Sigmoid colon (tissue), 7 donors: Measurements from ENCODE around the gene H3-3A. TPM values are rescaled to one million over a fixed set of nuclear protein-coding genes. Genes with fewer than 3 reads are reported as not detected.
"Not testable (repeated sequence)": the region's sequence is repeated elsewhere in the genome, so short reads cannot be mapped to it uniquely, and the experiment has no call there.

Source experiments
- DNase-seq: peaks from one replicate; pipeline ENCODE4 v3.0.0-alpha.2; 2019
- H3K27ac ChIP-seq, 4 donors: fragments of 200-600 bp; sonication (generic); one replicate each; pipeline ENCODE4 v1.5.1; 2016 to 2019; ENCODE audit warnings: mild to moderate bottlenecking in 1 of 4
- H3K27me3 ChIP-seq, 3 donors: fragments of 200-600 bp; sonication (generic); one replicate each; pipeline ENCODE4 v1.5.1; 2019; ENCODE audit warnings: mild to moderate bottlenecking in 1 of 3
- H3K36me3 ChIP-seq, 4 donors: fragments of 200-600 bp; sonication (generic); one replicate each; pipeline ENCODE4 v1.5.1; 2016 to 2019
- H3K4me1 ChIP-seq, 4 donors: fragments of 200-600 bp; sonication (generic); one replicate each; pipeline ENCODE4 v1.5.1; 2017 to 2019
- H3K4me3 ChIP-seq, 4 donors: fragments of 200-600 bp; sonication (generic); one replicate each; pipeline ENCODE4 v1.5.1; 2017 to 2019; ENCODE audit warnings: mild to moderate bottlenecking in 2 of 4, moderate library complexity in 1 of 4
- H3K9me3 ChIP-seq, 4 donors: fragments of 200-600 bp in 3 of 4; sonication (generic) in 3 of 4; one replicate each; pipeline versions ENCODE4 v1.5.1 to v1.6.1; 2013 to 2019
- EP300 ChIP-seq, 4 donors: sonication (generic); formaldehyde crosslinking; IDR thresholded peaks; one replicate each; pipeline ENCODE4 v1.6.1; 2017; ENCODE audit warnings: antibody characterized with exemption in 4 of 4
- POLR2A ChIP-seq, 2 donors: fragments of 450-650 bp; IDR thresholded peaks; one replicate each; pipeline ENCODE4 v1.6.1; 2016; ENCODE audit warnings: antibody characterized with exemption in 2 of 2, mild to moderate bottlenecking in 2 of 2, moderate library complexity in 2 of 2
- POLR2AphosphoS5 ChIP-seq, 4 donors: sonication (generic); formaldehyde crosslinking; IDR thresholded peaks; one replicate each; pipeline ENCODE4 v1.6.1; 2017; ENCODE audit warnings: antibody characterized with exemption in 4 of 4
- WGBS, 2 donors: extraction: QIAGEN DNeasy Blood & Tissue Kit; methylation state at CpG; one replicate each; pipeline ENCODE4 v1.1.7; 2013; 5-methylcytosine and 5-hydroxymethylcytosine counted together
- intact Hi-C: fragments of 100-400 bp; cut with DNase I; formaldehyde crosslinking; loops from one replicate; pipeline ENCODE4 v1.15.1; 2023
- polyA plus RNA-seq, 3 donors: library from polyadenylated mRNA; stranded (reverse); fragments of 200-250 nt; gene quantifications; one replicate each; pipeline ENCODE4 v1.2.3, GENCODE V29; 2013
- total RNA-seq, 4 donors: library from RNA; depleted of rRNA; stranded (reverse); fragments of >200 nt; gene quantifications; one replicate each; pipeline ENCODE4 v1.1.0, GENCODE V29; 2016
- TF ChIP-seq, protein P1 (sequence below), 4 experiments: fragments of 450-650 bp in 3 of 4; fragments of 200-600 bp in 1 of 4; IDR thresholded peaks; one replicate each; pipeline ENCODE4 v1.5.1; 2016 to 2019; ENCODE audit warnings: antibody characterized with exemption in 4 of 4, mild to moderate bottlenecking in 3 of 4, moderate library complexity in 2 of 4
- donor health status: healthy with polysubstance abuse.
- donor health status: Bipolar disorder and iron deficiency.
- donor health status: healthy.

Gene H3-3A
- total and polyA plus RNA-seq, 7 donors: 320 to 2,184 (median 452) TPM

DNA sequence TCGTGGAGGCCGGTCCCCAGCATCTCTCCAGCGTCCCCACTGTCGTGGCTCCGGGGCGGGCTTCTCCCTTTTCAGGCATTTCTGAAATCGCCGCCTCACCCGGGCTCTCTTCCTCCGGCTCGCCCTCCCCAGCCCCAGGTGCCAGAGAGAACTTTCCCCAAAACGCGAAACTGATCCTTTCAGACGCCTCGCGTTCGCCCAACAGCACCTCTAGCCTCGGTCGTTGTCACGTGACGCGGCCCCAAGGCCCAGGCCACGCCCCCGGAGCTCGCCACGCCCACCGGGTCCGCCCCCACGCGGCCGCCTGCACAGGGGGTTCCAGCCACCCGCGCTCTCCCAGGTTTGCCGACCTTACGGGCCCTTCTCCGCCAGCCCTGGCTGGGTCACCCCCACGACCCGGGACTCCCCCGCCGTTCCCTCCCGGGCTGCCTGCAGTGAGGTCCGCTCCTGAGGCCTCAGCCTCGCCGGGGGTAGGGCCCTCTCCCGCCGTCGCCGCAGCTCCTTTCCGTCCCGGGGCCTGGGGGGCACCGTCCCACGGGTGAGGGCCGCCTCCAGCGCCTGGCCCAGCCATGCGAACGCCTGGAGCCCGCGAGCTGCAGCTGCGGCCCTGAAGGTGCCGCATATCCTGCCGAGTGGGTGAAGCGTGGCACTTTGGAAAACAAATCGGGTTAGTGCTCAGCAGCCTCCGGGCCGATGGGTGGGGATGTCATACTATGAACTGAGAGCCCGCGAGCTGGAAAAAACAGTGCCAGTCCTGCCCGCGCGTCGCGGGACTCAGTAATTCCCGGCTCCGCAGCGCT is 21.0 kb downstream of the H3-3A start:
- Histone ChIP-seq H3K27me3 (no peaks in the 10 kb centered on the region), H3K27ac (peak overlapping the region; percentile 75 to 84 (median 77)), H3K4me1 (peaks cover 0 to 13% (median 12%) of the 10 kb centered on the region in 4 donors), H3K36me3 (no peaks in the 10 kb centered on the region), H3K9me3 (no peaks in the 10 kb centered on the region), H3K4me3 (peak overlapping the region; percentile 40 to 76 (median 58))
- TF ChIP-seq, protein P1, sequence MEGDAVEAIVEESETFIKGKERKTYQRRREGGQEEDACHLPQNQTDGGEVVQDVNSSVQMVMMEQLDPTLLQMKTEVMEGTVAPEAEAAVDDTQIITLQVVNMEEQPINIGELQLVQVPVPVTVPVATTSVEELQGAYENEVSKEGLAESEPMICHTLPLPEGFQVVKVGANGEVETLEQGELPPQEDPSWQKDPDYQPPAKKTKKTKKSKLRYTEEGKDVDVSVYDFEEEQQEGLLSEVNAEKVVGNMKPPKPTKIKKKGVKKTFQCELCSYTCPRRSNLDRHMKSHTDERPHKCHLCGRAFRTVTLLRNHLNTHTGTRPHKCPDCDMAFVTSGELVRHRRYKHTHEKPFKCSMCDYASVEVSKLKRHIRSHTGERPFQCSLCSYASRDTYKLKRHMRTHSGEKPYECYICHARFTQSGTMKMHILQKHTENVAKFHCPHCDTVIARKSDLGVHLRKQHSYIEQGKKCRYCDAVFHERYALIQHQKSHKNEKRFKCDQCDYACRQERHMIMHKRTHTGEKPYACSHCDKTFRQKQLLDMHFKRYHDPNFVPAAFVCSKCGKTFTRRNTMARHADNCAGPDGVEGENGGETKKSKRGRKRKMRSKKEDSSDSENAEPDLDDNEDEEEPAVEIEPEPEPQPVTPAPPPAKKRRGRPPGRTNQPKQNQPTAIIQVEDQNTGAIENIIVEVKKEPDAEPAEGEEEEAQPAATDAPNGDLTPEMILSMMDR (IDR thresholded peaks at IDR 0.05): no peak
- TF ChIP-seq POLR2AphosphoS5 (IDR thresholded peaks at IDR 0.05) (peak in 3 of 4 donors; percentile 39 to 80 (median 57)), POLR2A (IDR thresholded peaks at IDR 0.05) (peak in 1 of 2 donors; percentile 20)
- WGBS, 2 donors: 1 to 2% methylated on average over 75 of the region's 75 CpGs
- peak; percentile 94 for DNase-seq
- intact Hi-C loops: loop anchor here (2.0 to 5.0 kb wide), 3 partner anchors 19 to 39 kb away; no protein-coding TSS in a partner anchor

DNA sequence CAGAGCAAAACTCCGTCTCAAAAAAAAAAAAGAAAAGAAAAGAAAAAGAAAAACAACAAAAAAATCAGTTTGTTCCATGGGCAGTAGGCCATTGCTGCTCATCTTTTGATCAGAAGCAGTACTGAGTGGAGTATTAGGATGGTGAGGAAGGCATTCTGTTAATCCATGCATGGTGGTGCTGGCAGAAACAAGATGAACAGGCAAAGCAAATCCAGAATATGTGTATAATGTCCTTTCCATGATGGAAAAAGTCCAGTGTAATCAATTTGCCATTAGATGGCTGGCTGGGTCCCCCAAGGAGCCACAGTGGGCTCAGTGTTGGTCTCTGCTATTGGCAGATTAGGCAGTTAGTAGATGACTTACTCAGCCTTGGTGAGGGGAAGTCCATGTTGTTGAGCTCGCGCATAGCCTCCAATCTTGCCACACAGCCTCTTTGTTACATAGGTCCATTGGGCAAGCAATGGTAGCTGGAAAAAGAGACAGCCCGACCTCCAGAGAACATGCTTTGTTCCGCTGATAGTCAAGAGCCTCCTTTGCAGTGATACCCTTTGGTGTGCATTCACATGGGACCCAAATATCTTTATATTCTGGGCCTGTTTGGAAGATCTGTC is 23.3 kb downstream of the H3-3A start:
- intact Hi-C loops: loop anchor here (2.0 kb wide), 1 partner anchor 25 kb away; no protein-coding TSS in a partner anchor
- H3K9me3 ChIP-seq: no peaks in the 10 kb centered on the region
- no peaks in the 10 kb centered on the region for H3K27me3 ChIP-seq
- DNase-seq: no peak
- H3K4me1 ChIP-seq: peaks cover 0 to 13% (median 12%) of the 10 kb centered on the region in 4 donors
- 91 to 95% methylated on average over 5 of the region's 5 CpGs for WGBS, 2 donors
- H3K36me3 ChIP-seq: no peaks in the 10 kb centered on the region
- TF ChIP-seq, protein P1 (IDR thresholded peaks at IDR 0.05): no peak
- TF ChIP-seq POLR2A (IDR thresholded peaks at IDR 0.05): no peak
- no peak for TF ChIP-seq EP300 (IDR thresholded peaks at IDR 0.05)
- TF ChIP-seq POLR2AphosphoS5 (IDR thresholded peaks at IDR 0.05): no peak
- no peak overlapping the region for H3K4me3 ChIP-seq
- no peak overlapping the region for H3K27ac ChIP-seq

DNA sequence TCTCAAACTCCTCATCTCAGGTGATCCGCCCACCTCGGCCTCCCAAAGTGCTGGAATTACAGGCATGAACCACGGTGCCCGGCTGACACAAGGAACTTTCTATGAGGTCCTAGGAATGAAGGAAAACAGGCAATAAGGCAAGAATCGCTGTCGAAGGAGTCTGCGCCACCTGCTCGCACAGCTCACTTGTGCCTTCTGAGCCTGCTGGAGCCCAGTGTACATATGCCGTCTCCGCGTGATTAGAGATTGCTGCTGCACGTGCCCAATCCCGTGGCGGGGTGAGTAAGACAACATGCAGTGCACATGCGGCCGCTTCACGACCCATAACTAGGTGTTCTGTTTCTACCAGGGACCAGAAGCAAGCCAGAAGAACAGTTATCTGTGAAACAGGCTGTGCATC is 24.3 kb downstream of the H3-3A start:
- TF ChIP-seq POLR2A (IDR thresholded peaks at IDR 0.05) (no peak), POLR2AphosphoS5 (IDR thresholded peaks at IDR 0.05) (no peak), EP300 (IDR thresholded peaks at IDR 0.05) (no peak)
- TF ChIP-seq, protein P1 (IDR thresholded peaks at IDR 0.05): no peak
- H3K27ac ChIP-seq: no peak overlapping the region
- H3K4me3 ChIP-seq: no peak overlapping the region
- peaks cover 0 to 13% (median 12%) of the 10 kb centered on the region in 4 donors for H3K4me1 ChIP-seq
- WGBS, 2 donors: 94 to 95% methylated on average over 17 of the region's 17 CpGs
- no peaks in the 10 kb centered on the region for H3K9me3 ChIP-seq
- DNase-seq: no peak
- H3K36me3 ChIP-seq: no peaks in the 10 kb centered on the region
- H3K27me3 ChIP-seq: no peaks in the 10 kb centered on the region
- intact Hi-C loops: no loop called here

DNA sequence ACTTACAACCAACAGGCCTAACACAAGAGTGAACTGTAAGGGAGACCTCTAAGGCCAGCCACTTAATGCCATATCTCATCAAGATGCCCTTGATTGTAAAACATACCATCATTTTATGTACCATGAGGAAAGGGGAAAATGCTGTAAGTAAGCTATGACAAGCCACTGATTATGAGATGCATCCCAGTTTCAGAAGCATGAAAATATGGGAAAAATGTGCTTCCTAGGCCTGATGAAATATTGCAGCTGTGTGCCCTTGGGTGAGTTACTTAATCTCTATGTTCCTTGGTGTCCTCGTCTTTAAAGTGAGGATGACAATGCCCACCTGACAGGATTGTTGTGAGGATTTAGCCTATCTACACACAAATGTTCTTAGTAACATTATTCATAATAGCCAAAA is 28.9 kb downstream of the H3-3A start:
- WGBS, 2 donors: 88 to 100% methylated on average over 1 of the region's 1 CpG
- intact Hi-C loops: no loop called here
- Histone ChIP-seq H3K27ac (no peak overlapping the region), H3K9me3 (no peaks in the 10 kb centered on the region), H3K4me3 (no peak overlapping the region), H3K36me3 (no peaks in the 10 kb centered on the region), H3K4me1 (no peaks in the 10 kb centered on the region), H3K27me3 (no peaks in the 10 kb centered on the region)
- TF ChIP-seq POLR2A (IDR thresholded peaks at IDR 0.05) (no peak), POLR2AphosphoS5 (IDR thresholded peaks at IDR 0.05) (no peak), EP300 (IDR thresholded peaks at IDR 0.05) (no peak)
- TF ChIP-seq, protein P1 (IDR thresholded peaks at IDR 0.05): no peak
- DNase-seq: no peak

DNA sequence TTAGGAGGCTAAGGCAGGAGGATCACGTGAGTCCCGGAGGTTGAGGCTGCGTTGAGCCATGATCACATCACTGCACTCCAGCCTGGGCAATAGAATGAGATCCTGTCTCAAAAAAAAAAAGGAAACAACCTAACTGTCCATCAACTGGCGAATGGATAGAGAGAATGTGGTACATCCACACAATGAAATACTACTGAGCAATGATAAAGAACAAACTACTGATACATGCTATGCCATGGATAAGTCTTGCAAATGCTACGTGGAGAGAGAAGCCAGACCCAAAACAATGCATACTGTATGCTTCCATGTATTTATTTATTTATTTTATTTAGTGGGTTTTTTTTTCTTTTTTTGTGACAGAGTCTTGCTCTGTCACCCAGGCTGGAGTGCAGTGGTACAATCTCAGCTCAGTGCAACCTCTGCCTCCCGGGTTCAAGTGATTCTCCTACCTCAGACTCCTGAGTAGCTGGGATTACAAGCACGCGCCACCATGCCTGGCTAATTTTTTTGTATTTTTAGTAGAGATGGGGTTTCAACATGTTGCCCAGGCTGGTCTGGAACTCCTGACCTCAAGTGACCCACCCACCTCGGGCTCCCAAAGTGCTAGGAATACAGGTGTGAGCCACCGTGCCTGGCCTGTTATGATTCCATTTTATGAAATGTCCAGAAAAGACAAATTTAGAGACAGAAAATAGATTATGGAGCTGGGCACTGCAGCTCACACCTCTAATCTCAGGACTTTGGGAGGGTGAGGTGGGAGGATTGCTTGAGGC is 29.7 kb downstream of the H3-3A start:
- H3K27ac ChIP-seq, H3K36me3 ChIP-seq, H3K9me3 ChIP-seq, H3K4me3 ChIP-seq, H3K27me3 ChIP-seq, DNase-seq, H3K4me1 ChIP-seq, intact Hi-C loops: not testable (repeated sequence)
- 89 to 91% methylated on average over 10 of the region's 10 CpGs for WGBS, 2 donors
